Lung (tissue), 12 donors: ENCODE data around the gene WDR55. TPM values are rescaled to one million over a fixed set of nuclear protein-coding genes. Genes with fewer than 3 reads are reported as not detected.

Source experiments
- ATAC-seq: fragments of 200-7000 bp; cut with Tn5 transposase; one replicate; pipeline ENCODE4 v1.9.1; 2020; ENCODE audit warnings: moderate number of reproducible peaks; ENCODE audit not compliant: insufficient read depth, low FRiP score
- DNase-seq, 3 donors: peaks; one replicate each; pipeline ENCODE4 v3.0.0-alpha.2; 2013 to 2017
- H3K27ac ChIP-seq, 2 donors: one replicate each; pipeline ENCODE4 v1.5.1; 2013; ENCODE audit warnings: mild to moderate bottlenecking in 2 of 2, moderate library complexity in 2 of 2, control low read depth in 1 of 2, inconsistent platforms in 1 of 2, low read depth in 1 of 2, low read length in 1 of 2
- H3K27me3 ChIP-seq, 3 donors: one replicate each; pipeline ENCODE4 v1.5.1; 2013; ENCODE audit warnings: low read length in 2 of 3; ENCODE audit not compliant: control insufficient read depth in 3 of 3, insufficient read depth in 3 of 3
- H3K36me3 ChIP-seq, 4 donors: one replicate each; pipeline ENCODE4 v1.5.1; 2013; ENCODE audit warnings: low read length in 4 of 4, mild to moderate bottlenecking in 1 of 4, moderate library complexity in 1 of 4; ENCODE audit not compliant: control insufficient read depth in 4 of 4, insufficient read depth in 4 of 4
- H3K4me1 ChIP-seq, 5 donors: one replicate each; pipeline ENCODE4 v1.5.1; 2013; ENCODE audit warnings: low read length in 5 of 5, mild to moderate bottlenecking in 2 of 5, moderate library complexity in 1 of 5; ENCODE audit not compliant: control insufficient read depth in 5 of 5, insufficient read depth in 5 of 5
- H3K4me3 ChIP-seq: one replicate; pipeline ENCODE4 v1.5.1; 2013; ENCODE audit warnings: mild to moderate bottlenecking, control low read depth, moderate library complexity
- H3K9ac ChIP-seq, 2 donors: one replicate each; pipeline ENCODE4 v1.5.1; 2013; ENCODE audit warnings: low read length in 2 of 2, control low read depth in 1 of 2; ENCODE audit not compliant: insufficient read depth in 1 of 2
- H3K9me3 ChIP-seq, 4 donors: one replicate each; pipeline ENCODE4 v1.5.1; 2013; ENCODE audit warnings: low read length in 3 of 4, mild to moderate bottlenecking in 1 of 4, moderate library complexity in 1 of 4; ENCODE audit not compliant: control insufficient read depth in 4 of 4, insufficient read depth in 3 of 4
- CTCF ChIP-seq: IDR thresholded peaks from 2 replicates; pipeline ENCODE4 v1.5.1; 2012; ENCODE audit warnings: mild to moderate bottlenecking; ENCODE audit errors: control extremely low read depth, extremely low read depth
- WGBS, 2 donors: extraction: QIAGEN DNeasy Blood & Tissue Kit; methylation state at CpG; one replicate each; pipeline ENCODE4 v1.1.7; 2013; 5-methylcytosine and 5-hydroxymethylcytosine counted together
- polyA plus RNA-seq, 2 donors: library from polyadenylated mRNA; stranded (reverse); fragments of 200-250 nt; gene quantifications; one replicate each; pipeline ENCODE4 v1.2.1, GENCODE V29; 2013
- total RNA-seq, 2 donors: library from RNA; depleted of rRNA in 1 of 2; stranded (reverse); fragments of >200 nt in 1 of 2; gene quantifications; one replicate each; pipeline ENCODE4 v1.2.1, GENCODE V29; 2014 to 2021
- donor health status: control.
- donor health status: control.
- donor health status: Bipolar disorder and iron deficiency.
- donor health status: healthy.
- donor health status: DM: yes; HTN: yes; CAD: no.

Gene WDR55
- total and polyA plus RNA-seq, 4 donors, result 15.0 to 25.5 (median 17.2) TPM

GRCh38 chr5:140631036-140631417 is 33.7 kb upstream of the WDR55 start:
- peak overlapping the region in 1 of 2 donors; percentile 82 for H3K27ac ChIP-seq
- H3K27me3 ChIP-seq, result peaks cover 0 to 34% (median 19%) of the 10 kb centered on the region in 3 donors
- ATAC-seq (peak; percentile 21), DNase-seq (no peak)
- peaks cover 0 to 30% (median 3%) of the 10 kb centered on the region in 5 donors for H3K4me1 ChIP-seq
- H3K9ac ChIP-seq, result peak overlapping the region in 1 of 2 donors; percentile 34
- no peak overlapping the region for H3K4me3 ChIP-seq
- no peaks in the 10 kb centered on the region for H3K9me3 ChIP-seq
- 20 to 53% methylated on average over 4 of the region's 4 CpGs for WGBS, 2 donors
- no peak for TF ChIP-seq CTCF
- H3K36me3 ChIP-seq, result no peaks in the 10 kb centered on the region

DNA sequence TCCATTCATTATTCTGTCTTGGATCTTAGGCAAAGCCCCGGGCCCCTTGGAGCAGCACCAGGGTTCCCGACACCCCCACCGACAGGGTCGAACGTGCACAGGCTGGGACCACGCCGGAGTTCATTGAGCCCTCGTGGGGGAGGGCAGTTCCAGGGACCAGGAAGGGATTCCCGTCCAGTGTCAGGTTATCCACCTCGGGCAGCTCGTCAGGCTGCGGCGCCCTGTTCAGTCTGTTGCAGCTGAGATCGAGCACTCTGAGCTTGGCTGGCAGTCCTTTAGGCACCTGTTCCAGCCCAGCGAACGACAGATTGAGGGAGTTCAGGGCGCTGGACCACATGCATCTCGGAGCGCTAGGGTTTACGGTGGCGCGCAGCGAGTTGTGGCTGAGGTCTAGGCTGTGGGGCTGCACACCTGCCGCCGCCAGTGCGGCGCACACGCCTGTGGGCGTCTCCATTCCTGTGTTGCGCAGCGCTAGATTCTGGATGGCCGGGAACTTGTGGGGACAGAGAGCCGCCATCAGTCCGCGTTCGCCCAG is 32.8 kb upstream of the WDR55 start:
- TF ChIP-seq CTCF, result no peak
- ATAC-seq (peak; percentile 22), DNase-seq (peak in 2 of 3 donors; percentile 15 to 23)
- Histone ChIP-seq H3K4me1 (peaks cover 0 to 30% (median 3%) of the 10 kb centered on the region in 5 donors), H3K9me3 (no peaks in the 10 kb centered on the region), H3K27me3 (peaks cover 0 to 34% (median 19%) of the 10 kb centered on the region in 3 donors), H3K9ac (no peak overlapping the region), H3K36me3 (no peaks in the 10 kb centered on the region), H3K27ac (peak overlapping the region in 1 of 2 donors; percentile 90), H3K4me3 (peak overlapping the region; percentile 43)
- 8 to 11% methylated on average over 36 of the region's 36 CpGs for WGBS, 2 donors

- peaks cover 0 to 30% (median 3%) of the 10 kb centered on the region in 5 donors for H3K4me1 ChIP-seq
- no peak for TF ChIP-seq CTCF
These were observed 32.2 kb upstream of the WDR55 start for GRCh38 chr5:140632366-140633020.

More at GRCh38 chr5:140632366-140633020, 32.2 kb upstream of the WDR55 start:
- ATAC-seq (peak; percentile 48), DNase-seq (peak; percentile 36 to 45 (median 37))
- H3K4me3 ChIP-seq, result peak overlapping the region; percentile 43
- H3K9ac ChIP-seq, result peak overlapping the region in 1 of 2 donors; percentile 55
- peak overlapping the region in 1 of 2 donors; percentile 90 for H3K27ac ChIP-seq
- H3K27me3 ChIP-seq, result peaks cover 0 to 34% (median 19%) of the 10 kb centered on the region in 3 donors
- H3K9me3 ChIP-seq, result no peaks in the 10 kb centered on the region
- H3K36me3 ChIP-seq, result no peaks in the 10 kb centered on the region
- WGBS, 2 donors, result 1% methylated on average over 51 of the region's 51 CpGs
